ENCODE results near the gene LRP11. TPM values are rescaled to one million over a fixed set of nuclear protein-coding genes. Genes with fewer than 3 reads are reported as not detected.
"Not testable (repeated sequence)": the region's sequence is repeated elsewhere in the genome, so short reads cannot be mapped to it uniquely, and the experiment has no call there.

The LRP11 gene
- total RNA-seq, 1 experiment from 2014 or later = 17.7 TPM

DNA sequence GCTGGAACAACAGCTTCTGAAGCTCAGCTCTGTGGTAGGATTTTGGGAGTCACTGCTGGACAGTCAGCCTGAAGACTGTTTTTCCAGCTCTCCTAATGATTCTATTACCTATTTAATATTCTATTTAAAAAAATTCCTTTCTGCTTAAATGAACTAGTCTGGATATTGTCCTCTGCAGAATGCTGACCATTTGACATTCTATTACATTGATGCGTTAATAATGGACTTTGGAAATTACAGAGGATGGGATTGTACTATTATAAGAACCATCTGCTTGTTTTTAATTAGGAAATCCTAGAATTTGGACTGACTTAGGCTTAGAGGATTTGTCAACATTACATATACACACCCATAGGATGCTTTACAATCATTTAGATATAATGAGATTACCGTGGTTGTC, 19.7 kb downstream of the LRP11 start:
- BruUV-seq (replicated peaks) = no TSS peak
- Histone ChIP-seq H3K4me1 (peaks cover 30% of the 10 kb centered on the region), H3K36me3 (ENCODE audit: control insufficient read depth, insufficient read depth, low read length) (no peaks in the 10 kb centered on the region), H3K9me3 (no peaks in the 10 kb centered on the region), H3K27me3 (replicated peaks; ENCODE audit: control insufficient read depth, insufficient read depth, low read length) (no peaks in the 10 kb centered on the region), H3K4me3 (ENCODE audit: low read depth, low read length) (no peak overlapping the region)
- ChIA-PET CTCF (interaction anchor here (0.5 kb wide), 1 partner anchor 20 kb away, joined by 5 read pairs; the partner anchor contains the start of gene LRP11), POLR2A (no interaction called here)
- H3K9me3 Mint-ChIP-seq (ENCODE audit: unreplicated experiment) = no peaks in the 10 kb centered on the region
- TF ChIP-seq, protein P1, sequence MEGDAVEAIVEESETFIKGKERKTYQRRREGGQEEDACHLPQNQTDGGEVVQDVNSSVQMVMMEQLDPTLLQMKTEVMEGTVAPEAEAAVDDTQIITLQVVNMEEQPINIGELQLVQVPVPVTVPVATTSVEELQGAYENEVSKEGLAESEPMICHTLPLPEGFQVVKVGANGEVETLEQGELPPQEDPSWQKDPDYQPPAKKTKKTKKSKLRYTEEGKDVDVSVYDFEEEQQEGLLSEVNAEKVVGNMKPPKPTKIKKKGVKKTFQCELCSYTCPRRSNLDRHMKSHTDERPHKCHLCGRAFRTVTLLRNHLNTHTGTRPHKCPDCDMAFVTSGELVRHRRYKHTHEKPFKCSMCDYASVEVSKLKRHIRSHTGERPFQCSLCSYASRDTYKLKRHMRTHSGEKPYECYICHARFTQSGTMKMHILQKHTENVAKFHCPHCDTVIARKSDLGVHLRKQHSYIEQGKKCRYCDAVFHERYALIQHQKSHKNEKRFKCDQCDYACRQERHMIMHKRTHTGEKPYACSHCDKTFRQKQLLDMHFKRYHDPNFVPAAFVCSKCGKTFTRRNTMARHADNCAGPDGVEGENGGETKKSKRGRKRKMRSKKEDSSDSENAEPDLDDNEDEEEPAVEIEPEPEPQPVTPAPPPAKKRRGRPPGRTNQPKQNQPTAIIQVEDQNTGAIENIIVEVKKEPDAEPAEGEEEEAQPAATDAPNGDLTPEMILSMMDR (IDR thresholded peaks at IDR 0.05; ENCODE audit: insufficient read depth in 1 of 2, low read depth in 1 of 2, low read length in 1 of 2, severe bottlenecking in 1 of 2, unreplicated experiment in 1 of 2) = no peak
- H3K27me3 Mint-ChIP-seq (ENCODE audit: insufficient read depth, unreplicated experiment) = no peaks in the 10 kb centered on the region
- intact Hi-C loops (cut with micrococcal nuclease; ENCODE audit: unreplicated experiment) = no loop called here
- no peak overlapping the region for H3K4me3 Mint-ChIP-seq (ENCODE audit: unreplicated experiment)
- peaks cover 14% of the 10 kb centered on the region for H3K36me3 Mint-ChIP-seq (ENCODE audit: insufficient read depth, unreplicated experiment)
- no peak overlapping the region for H3K27ac Mint-ChIP-seq (ENCODE audit: unreplicated experiment)
- DNase-seq = no peak
- peaks cover 29% of the 10 kb centered on the region for H3K4me1 Mint-ChIP-seq (ENCODE audit: low read depth, unreplicated experiment)

DNA sequence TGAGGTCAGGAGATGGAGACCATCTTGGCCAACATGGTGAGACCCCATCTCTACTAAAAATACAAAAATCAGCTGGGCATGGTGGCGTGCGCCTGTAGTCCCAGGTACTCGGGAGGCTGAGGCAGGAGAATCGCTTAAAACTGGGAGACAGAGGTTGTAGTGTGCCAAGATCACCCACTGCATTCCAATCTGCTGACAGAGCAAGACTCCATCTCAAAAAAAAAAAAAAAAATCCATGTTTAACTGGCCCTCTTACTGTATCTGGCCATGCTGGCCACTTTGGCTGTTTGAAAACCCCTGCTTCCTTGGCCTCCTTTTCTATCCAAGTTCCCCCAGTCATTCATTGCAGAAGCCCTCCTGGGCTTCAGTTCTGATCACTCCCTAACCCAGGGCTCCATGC, 20.1 kb downstream of the LRP11 start:
- H3K9me3 Mint-ChIP-seq (ENCODE audit: unreplicated experiment); POLR2A ChIA-PET; BruUV-seq (replicated peaks); H3K4me3 ChIP-seq (ENCODE audit: low read depth, low read length); H3K4me3 Mint-ChIP-seq (ENCODE audit: unreplicated experiment); intact Hi-C loops (cut with micrococcal nuclease; ENCODE audit: unreplicated experiment); H3K36me3 ChIP-seq (ENCODE audit: control insufficient read depth, insufficient read depth, low read length); H3K9me3 ChIP-seq; DNase-seq; H3K27me3 Mint-ChIP-seq (ENCODE audit: insufficient read depth, unreplicated experiment); H3K27me3 ChIP-seq (replicated peaks; ENCODE audit: control insufficient read depth, insufficient read depth, low read length); H3K27ac Mint-ChIP-seq (ENCODE audit: unreplicated experiment); CTCF ChIA-PET: not testable (repeated sequence)
- peaks cover 14% of the 10 kb centered on the region for H3K36me3 Mint-ChIP-seq (ENCODE audit: insufficient read depth, unreplicated experiment)
- peaks cover 29% of the 10 kb centered on the region for H3K4me1 Mint-ChIP-seq (ENCODE audit: low read depth, unreplicated experiment)
- peaks cover 30% of the 10 kb centered on the region for H3K4me1 ChIP-seq

DNA sequence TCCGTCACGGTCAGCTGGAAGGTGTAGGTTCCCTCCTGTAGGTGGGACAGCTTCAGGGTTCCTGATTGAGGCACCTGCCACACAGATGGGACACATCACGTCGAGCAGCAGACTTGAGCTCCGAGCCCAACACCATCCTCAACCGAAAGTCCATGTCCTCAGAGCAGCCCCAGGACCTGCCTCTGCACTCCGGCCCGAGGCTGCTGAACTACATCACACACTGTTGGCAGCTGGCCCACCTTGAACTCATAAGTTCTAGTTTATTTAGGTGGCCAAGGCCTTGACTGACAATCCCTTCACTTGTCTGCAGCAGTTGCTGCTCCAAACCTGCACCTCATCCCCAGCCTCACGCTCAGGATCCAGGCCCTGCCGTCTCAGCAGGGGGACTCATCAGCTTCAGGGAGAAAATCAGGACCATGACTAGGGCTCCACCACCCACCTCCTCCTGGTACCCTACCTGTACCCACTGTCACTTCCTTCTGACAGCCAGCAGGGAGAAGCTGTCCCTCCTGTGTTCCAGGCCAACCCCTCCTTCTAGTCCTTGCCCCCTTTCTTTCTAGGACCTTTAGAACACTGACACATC, 21.0 kb downstream of the LRP11 start:
- peaks cover 29% of the 10 kb centered on the region for H3K4me1 Mint-ChIP-seq (ENCODE audit: low read depth, unreplicated experiment)
- TF ChIP-seq, protein P1 (IDR thresholded peaks at IDR 0.05; ENCODE audit: insufficient read depth in 1 of 2, low read depth in 1 of 2, low read length in 1 of 2, severe bottlenecking in 1 of 2, unreplicated experiment in 1 of 2) = no peak
- no peaks in the 10 kb centered on the region for H3K9me3 ChIP-seq
- no peaks in the 10 kb centered on the region for H3K36me3 ChIP-seq (ENCODE audit: control insufficient read depth, insufficient read depth, low read length)
- H3K36me3 Mint-ChIP-seq (ENCODE audit: insufficient read depth, unreplicated experiment) = peaks cover 14% of the 10 kb centered on the region
- H3K27me3 ChIP-seq (replicated peaks; ENCODE audit: control insufficient read depth, insufficient read depth, low read length) = no peaks in the 10 kb centered on the region
- no peak overlapping the region for H3K4me3 Mint-ChIP-seq (ENCODE audit: unreplicated experiment)
- H3K27me3 Mint-ChIP-seq (ENCODE audit: insufficient read depth, unreplicated experiment) = no peaks in the 10 kb centered on the region
- BruUV-seq (replicated peaks) = no TSS peak
- intact Hi-C loops (cut with micrococcal nuclease; ENCODE audit: unreplicated experiment) = no loop called here
- no peaks in the 10 kb centered on the region for H3K9me3 Mint-ChIP-seq (ENCODE audit: unreplicated experiment)
- H3K27ac Mint-ChIP-seq (ENCODE audit: unreplicated experiment) = no peak overlapping the region
- H3K4me3 ChIP-seq (ENCODE audit: low read depth, low read length) = no peak overlapping the region
- ChIA-PET CTCF (interaction anchor here (1.1 kb wide), 1 partner anchor 22 kb away, joined by 3 read pairs; no protein-coding TSS in a partner anchor), POLR2A (no interaction called here)
- no peak for DNase-seq
- H3K4me1 ChIP-seq = peaks cover 30% of the 10 kb centered on the region
